ENCODE results near the gene ZNF160.
"Not testable (repeated sequence)": the region's sequence is repeated elsewhere in the genome, so short reads cannot be mapped to it uniquely, and the experiment has no call there.

ZNF160 gene

GRCh38 chr19:53103234-53104203, at the start of gene ZNF160:
ZNF160 (minus strand) TSS chr19:53103422; CDS start chr19:53086276, 17,146 bp downstream.
- DNase-seq (ENCODE audit: low read depth, low spot score) = peak; percentile 99

DNA sequence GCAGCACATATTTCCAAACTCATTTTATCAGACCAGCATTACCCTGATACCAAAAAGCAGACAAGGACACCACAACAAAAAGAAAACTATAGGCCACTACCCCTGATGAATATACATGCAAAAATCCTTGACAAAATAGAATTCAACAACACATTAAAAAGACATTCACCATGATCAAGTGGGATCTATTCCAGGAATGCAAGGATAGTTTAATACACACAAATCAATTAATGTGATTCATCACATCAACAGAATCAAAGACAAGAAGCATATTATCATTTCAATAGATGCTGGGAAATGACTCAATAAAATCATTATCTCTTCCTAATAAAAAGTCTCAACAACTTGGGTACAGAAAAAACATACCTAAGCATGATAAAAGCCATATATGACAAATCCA, 44.4 kb upstream of the ZNF160 start:
- no peak for DNase-seq (ENCODE audit: low read depth, low spot score)

DNA sequence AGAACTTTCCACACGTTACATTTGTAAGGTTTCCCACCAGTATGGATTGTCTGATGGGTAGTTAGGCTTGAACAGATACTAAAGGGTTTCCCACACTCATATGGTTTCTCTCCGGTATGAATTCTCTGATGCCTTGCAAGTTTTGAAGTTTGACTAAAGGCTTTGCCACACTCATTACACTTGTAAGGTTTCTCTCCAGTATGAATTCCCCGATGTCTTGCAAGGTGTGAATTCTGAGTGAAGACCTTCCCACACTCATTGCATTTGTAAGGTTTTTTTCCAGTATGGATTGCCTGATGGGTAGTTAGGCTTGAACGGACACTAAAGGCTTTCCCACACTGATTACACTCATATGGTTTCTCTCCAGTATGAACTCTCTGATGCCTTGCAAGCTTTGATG, 37.1 kb upstream of the ZNF160 start:
- no peak for DNase-seq (ENCODE audit: low read depth, low spot score)

DNA sequence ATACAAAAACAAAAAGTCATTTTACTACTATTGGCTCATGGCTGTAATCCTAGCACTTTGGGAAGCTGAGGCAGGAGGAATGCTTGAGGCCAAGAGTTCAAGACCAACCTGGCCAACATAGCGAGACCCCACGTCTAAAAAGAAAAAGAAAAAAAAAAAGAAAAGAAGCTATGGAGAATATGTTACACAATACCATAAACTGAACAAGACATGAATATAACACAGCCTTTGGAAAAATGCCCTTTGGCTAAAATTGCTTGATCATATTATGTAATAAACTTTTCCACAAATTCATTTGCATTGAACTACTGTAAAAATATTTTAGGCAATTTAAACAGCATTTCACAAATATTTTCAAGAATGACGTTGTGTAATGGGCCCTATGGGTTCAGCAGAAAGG, 33.2 kb upstream of the ZNF160 start:
- DNase-seq (ENCODE audit: low read depth, low spot score) = no peak

GRCh38 chr19:53132141-53132991, 29.1 kb upstream of the ZNF160 start, which contains the start of gene ZNF415:
ZNF415 (minus strand) TSS chr19:53132910; CDS start chr19:53122676, 10,234 bp downstream.
- peak; percentile 91 for DNase-seq (ENCODE audit: low read depth, low spot score)

- DNase-seq (ENCODE audit: low read depth, low spot score) = no peak
Measured at GRCh38 chr19:53131727-53132126, 28.5 kb upstream of the ZNF160 start.

DNA sequence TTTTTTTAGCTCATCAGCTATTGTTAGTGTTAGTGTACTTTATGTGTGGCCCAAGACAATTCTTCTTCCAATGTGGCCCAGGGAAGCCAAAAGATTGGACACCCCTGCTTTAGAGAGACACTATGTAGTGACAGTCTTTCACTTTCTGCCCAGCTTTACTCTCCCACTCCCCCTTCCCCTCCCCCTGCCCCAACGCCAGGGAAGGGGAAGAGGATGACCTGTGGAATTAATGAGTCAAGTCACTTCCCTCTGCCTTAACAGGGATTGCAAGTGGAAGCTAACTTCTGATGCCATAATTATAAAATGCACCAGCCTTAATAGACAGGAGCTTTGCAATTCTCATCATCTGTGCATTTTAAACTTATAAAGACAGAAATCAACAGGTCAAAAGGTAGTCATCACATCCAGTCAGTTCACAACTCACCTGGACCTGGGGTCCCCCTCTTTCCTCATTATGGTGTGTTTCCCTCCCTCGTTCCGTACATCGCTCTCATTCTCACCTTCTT, 27.9 kb upstream of the ZNF160 start:
- no peak for DNase-seq (ENCODE audit: low read depth, low spot score)

DNA sequence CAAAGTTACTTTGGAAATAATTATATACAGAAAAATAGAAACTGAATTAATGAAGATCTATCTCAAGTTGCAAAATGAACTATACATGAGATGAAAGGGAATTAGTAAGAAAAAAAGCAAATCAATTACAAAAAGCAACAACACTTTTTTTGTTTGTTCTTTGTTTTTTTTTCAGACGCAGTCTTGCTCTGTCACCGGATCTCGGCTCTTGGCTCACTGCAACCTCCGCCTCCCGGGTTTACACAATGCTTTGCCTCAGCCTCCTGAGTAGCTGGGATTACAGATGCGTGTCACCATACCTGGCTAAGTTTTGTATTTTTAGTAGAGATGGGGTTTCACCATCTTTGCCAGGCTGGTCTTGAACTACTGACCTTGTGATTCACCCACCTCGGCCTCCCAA, 27.3 kb upstream of the ZNF160 start:
- DNase-seq (ENCODE audit: low read depth, low spot score) = no peak

DNA sequence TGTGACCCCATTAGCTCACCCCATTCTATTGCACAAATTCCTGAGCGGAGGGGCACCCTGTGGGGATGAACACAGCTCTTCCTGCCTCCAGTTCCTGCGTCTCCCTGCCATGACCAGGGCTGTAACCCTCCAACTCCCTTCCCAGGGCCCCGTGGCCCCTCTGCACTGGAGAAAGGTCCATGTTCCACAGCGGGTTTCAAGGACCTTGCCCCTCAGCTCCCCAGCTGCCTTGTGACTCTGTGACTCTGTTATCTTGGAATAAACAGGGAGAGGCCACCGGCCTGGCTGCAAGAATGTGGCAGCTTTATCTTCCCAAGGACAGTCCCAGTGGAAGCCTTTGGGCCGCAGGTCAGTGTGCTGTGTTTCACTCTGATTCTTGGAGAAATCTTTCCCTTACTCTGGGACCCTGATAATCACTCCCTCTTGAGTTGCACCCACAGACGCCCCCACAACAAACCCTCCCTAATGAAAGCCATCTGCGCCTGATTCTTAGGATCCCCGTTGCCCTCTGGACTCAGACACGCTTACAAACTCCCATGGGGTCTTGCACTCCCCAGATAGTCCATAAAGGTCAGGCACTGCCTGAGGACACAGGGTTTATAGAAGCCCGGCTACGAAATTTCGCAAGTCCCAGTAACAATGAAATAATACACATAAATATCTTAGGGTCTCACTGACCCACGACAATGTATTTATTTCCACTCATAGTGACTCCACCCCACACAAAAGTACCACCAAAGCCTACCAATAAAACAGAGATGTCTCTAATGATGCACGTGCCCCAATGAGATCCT, 23.7 kb upstream of the ZNF160 start:
- not testable (repeated sequence) for DNase-seq (ENCODE audit: low read depth, low spot score)

DNA sequence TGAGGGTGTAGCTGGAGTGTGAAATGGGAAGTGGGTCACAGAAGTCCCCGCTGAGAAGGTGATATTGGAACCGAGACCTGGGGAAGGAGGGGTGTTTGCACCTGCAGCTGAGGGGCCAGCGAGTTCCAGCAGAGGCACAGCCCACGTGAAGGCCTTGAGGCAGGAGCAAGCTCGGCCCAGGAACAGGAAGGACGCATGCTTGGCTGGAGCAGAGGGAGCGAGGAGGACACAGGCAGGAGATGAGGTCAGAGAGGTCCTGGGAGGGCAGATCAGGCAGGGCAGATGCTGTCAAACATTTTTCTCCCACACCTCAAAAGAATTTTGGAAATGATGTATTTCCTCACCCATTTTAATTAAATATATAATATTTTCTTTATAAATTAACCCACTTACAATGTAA, 20.2 kb upstream of the ZNF160 start:
- DNase-seq (ENCODE audit: low read depth, low spot score) = no peak

GRCh38 chr19:53112286-53112685, 9.1 kb upstream of the ZNF160 start:
- DNase-seq (ENCODE audit: low read depth, low spot score) = no peak

DNA sequence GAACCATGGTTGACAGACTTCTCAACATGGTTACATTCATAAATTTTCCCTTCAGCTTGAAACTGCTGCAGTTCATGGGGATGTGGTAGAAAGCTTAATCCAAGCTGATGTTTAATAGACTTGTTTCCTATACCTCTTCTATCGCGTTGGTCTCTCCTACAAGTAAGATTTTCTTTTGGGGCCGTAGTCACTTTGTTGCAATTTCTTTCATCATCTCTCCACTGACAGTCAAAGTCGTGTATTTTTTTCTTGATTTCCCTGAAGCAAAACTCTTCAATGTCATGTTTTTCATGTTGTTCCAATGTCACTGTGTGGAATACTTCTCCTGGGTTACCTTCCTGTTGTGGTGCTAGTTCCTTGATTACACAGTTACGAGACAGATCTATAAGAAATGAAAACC, 6.3 kb upstream of the ZNF160 start:
- DNase-seq (ENCODE audit: low read depth, low spot score) = no peak

GRCh38 chr19:53102756-53103233, 427 bp downstream of the ZNF160 start:
- DNase-seq (ENCODE audit: low read depth, low spot score) = peak; percentile 72

DNA sequence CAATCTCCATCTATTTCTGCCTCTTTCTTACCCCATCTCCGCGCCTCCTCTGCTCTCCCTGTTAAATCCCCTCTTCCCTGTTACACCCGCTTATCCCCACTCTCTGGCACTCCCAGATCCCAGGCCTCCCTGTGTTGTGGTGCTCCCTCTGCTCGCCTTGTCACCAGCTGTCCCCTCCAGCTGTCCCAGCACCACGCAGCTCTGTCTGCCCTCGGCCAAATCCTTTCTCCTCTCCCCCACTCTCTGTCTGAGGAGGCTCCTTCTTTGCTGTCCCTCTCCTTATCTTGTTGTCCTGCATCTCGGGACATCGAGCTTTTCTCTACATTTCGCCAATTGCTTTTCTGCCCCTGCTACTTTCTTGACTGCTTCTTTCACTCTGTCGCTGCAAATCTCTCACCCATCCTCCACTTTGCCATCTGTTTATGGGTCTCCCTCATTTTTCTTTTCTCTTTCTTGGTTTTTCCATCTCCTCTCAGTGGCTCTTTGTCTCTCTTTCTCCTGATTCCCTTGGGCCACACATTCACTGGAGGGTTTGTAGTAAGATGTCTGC, 941 bp downstream of the ZNF160 start:
- DNase-seq (ENCODE audit: low read depth, low spot score) = no peak

DNA sequence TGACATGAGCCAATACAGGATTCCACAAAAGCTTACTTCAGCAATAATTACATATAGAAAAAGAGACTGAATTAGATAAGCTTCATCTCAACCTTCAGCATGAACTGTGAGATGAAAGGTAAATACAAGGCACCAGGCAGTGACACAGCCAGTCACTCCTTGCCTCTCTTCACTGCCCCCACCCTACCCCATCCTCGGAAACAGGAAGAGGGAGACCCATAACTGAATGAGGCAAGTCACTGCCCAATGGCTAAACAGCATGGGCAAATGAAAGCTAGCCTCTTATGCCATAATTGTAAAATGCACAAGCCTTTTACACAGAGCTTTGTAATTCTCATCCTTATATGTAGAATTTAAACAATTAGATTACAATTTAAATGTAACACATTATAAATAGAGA, 1.7 kb downstream of the ZNF160 start:
- no peak for DNase-seq (ENCODE audit: low read depth, low spot score)

DNA sequence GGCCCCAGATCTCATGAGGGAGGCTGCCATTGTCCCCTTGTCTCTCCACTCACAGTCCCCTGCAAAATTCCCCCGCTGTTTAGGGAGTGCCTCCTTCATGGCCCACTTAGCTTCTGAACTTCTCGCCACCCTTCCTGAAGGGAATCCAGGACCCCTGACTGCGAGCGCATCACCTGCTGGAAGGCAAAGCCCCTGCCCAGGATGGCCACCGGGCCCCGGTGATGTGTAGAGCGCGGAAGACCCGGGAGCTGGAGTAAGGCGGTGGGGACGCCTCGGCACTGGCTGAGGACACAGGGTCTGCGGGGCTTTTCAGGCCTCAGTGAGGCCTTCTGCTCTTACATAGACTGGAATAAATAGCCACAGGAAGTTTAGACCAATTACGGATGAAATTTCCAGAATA, 4.7 kb downstream of the ZNF160 start:
- not testable (repeated sequence) for DNase-seq (ENCODE audit: low read depth, low spot score)

DNA sequence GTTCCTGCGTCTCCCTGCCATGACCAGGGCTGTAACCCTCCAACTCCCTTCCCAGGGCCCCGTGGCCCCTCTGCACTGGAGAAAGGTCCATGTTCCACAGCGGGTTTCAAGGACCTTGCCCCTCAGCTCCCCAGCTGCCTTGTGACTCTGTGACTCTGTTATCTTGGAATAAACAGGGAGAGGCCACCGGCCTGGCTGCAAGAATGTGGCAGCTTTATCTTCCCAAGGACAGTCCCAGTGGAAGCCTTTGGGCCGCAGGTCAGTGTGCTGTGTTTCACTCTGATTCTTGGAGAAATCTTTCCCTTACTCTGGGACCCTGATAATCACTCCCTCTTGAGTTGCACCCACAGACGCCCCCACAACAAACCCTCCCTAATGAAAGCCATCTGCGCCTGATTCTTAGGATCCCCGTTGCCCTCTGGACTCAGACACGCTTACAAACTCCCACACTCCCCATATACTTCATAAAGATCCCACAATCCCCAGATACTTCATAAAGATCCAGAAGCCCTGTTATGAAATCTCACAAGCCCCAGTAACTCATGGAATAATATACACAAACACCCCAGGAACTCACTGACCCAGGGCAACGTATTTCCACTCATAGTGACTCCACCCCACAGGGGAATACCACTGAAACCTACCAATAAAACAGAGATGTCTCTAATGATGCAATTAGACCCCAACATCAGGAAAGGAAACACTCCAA, 6.1 kb downstream of the ZNF160 start:
- DNase-seq (ENCODE audit: low read depth, low spot score) = not testable (repeated sequence)

DNA sequence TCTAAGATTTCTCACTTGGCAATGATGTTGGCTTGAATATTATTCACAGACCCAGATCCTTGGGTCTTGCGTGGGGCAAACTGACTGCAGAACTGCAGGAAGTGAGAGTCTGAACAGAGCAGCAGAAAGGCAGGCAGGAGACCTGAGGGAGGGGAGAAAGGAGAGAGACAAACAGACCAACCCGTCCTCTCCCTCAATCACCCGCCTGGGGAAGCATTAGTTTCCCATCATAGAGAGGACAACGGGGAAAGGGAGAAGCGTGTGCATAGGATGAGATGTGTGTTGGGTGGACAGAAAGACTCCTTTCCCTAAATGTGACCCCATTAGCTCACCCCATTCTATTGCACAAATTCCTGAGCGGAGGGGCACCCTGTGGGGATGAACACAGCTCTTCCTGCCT, 6.6 kb downstream of the ZNF160 start:
- DNase-seq (ENCODE audit: low read depth, low spot score) = not testable (repeated sequence)

- no peak for DNase-seq (ENCODE audit: low read depth, low spot score)
Measured at GRCh38 chr19:53094754-53095575, 8.3 kb downstream of the ZNF160 start.
